H1 (cell line): ENCODE measurements around the gene C2orf80. TPM values are rescaled to one million over a fixed set of nuclear protein-coding genes. Genes with fewer than 3 reads are reported as not detected.

Experiments
- polyA plus RNA-seq, 7 experiments: library from polyadenylated mRNA; depleted of rRNA in 3 of 7; stranded (reverse) in 5 of 7; unstranded in 2 of 7; fragments of >200 nt in 5 of 7; fragments of 200-250 nt in 2 of 7; gene quantifications; 1 replicate in 5 of 7; 2 replicates in 1 of 7; 4 replicates in 1 of 7; pipeline versions ENCODE4 v1.2.1 to v1.2.3, GENCODE V29; 2011 to 2013; ENCODE audit warnings: missing spikeins in 2 of 7, mixed read lengths in 2 of 7
- total RNA-seq: library from RNA; stranded (reverse); fragmentation: NEBNext Ultra II Directional; extraction: Animal tissue kit (Norgen Biotek cat#: 25700); gene quantifications from 2 replicates; pipeline ENCODE4 v1.2.1, GENCODE V29; 2021

Gene C2orf80
- total and polyA plus RNA-seq, 2 of the 8 experiments (the other 6 are each of a cell fraction or from before 2014, with no cell fraction given): 0.97 to 1.1 TPM

Other genes starting within 250 kb of the C2orf80 start
- 4.6 and 5.8 TPM in 2 replicates for gene PLEKHM3, start 164.5 kb downstream of the C2orf80 start, total RNA-seq
- 2.3 and 2.6 TPM in 2 replicates for gene PLEKHM3, start 164.5 kb downstream of the C2orf80 start, polyA plus RNA-seq (2011; rRNA removed)
- gene CRYGD, start 65.5 kb downstream of the C2orf80 start, total RNA-seq: 0.98 and 2.9 TPM in 2 replicates
- 6.0 and 7.1 TPM in 2 replicates for gene CRYGD, start 65.5 kb downstream of the C2orf80 start, polyA plus RNA-seq (2011; rRNA removed)
- not detected in 2 replicates for gene CRYGC, start 60.2 kb downstream of the C2orf80 start, total RNA-seq
- not detected in 2 replicates for gene CRYGC, start 60.2 kb downstream of the C2orf80 start, polyA plus RNA-seq (2011; rRNA removed)
- gene CRYGB, start 43.9 kb downstream of the C2orf80 start, total RNA-seq: not detected in 2 replicates
- 0.30 and 0.38 TPM in 2 replicates for gene CRYGB, start 43.9 kb downstream of the C2orf80 start, polyA plus RNA-seq (2011; rRNA removed)
- gene CRYGA, start 26.4 kb downstream of the C2orf80 start, total RNA-seq: not detected in 2 replicates
- not detected in 2 replicates for gene CRYGA, start 26.4 kb downstream of the C2orf80 start, polyA plus RNA-seq (2011; rRNA removed)
- 379 and 398 TPM in 2 replicates for gene IDH1, start 65.0 kb upstream of the C2orf80 start, total RNA-seq
- 115 and 174 TPM in 2 replicates for gene IDH1, start 65.0 kb upstream of the C2orf80 start, polyA plus RNA-seq (2011; rRNA removed)
- gene PIKFYVE, start 76.2 kb upstream of the C2orf80 start, total RNA-seq: 33.5 and 35.8 TPM in 2 replicates
- 7.4 and 8.8 TPM in 2 replicates for gene PIKFYVE, start 76.2 kb upstream of the C2orf80 start, polyA plus RNA-seq (2011; rRNA removed)
- gene PTH2R, start 216.8 kb upstream of the C2orf80 start, total RNA-seq: 0.11 and 0.19 TPM in 2 replicates
- 0.25 and 0.38 TPM in 2 replicates for gene PTH2R, start 216.8 kb upstream of the C2orf80 start, polyA plus RNA-seq (2011; rRNA removed)